Kidney capillary endothelial cell (primary cell): ENCODE measurements around the gene AGXT.

Source experiments
- DNase-seq: peaks from one replicate; pipeline ENCODE4 v3.0.0-alpha.2; 2018; ENCODE audit warnings: low spot score

Gene AGXT

DNA sequence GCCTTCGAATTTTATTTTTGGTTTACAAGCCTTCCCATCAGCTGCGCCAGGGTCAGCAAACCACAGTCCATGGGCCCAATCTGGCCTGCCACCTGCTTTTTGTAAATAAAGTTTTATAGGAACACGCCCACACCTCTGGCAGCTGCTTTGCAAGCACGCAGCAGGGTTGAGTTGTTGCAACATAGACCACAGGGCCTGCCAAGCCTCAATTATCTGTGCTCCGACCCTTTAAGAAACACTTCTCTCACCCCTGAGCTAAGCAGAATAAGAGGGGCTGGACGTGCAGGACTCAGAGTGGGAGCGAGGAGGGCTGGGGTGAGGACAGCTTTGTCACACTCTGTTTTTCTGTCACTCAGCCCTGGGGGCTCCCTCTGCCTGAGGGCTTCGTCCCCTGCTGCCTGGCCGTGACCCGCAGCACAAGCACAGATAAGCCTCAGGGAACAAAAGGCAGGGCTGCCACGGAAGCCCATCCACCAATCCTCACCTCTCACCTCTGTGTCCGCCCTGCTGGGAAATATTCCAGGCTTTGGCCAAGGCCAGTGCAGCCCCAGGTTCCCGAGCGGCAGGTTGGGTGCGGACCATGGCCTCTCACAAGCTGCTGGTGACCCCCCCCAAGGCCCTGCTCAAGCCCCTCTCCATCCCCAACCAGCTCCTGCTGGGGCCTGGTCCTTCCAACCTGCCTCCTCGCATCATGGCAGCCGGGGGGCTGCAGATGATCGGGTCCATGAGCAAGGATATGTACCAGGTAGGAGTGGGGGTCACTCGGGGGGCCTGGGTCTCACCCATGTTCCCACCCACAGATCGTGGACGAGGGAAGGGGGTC is at the start of gene AGXT:
TSS of gene AGXT (plus strand) at position 539 of the 823 bp plus-strand sequence. CDS start at position 581, 42 bp downstream.
- no peak for DNase-seq

DNA sequence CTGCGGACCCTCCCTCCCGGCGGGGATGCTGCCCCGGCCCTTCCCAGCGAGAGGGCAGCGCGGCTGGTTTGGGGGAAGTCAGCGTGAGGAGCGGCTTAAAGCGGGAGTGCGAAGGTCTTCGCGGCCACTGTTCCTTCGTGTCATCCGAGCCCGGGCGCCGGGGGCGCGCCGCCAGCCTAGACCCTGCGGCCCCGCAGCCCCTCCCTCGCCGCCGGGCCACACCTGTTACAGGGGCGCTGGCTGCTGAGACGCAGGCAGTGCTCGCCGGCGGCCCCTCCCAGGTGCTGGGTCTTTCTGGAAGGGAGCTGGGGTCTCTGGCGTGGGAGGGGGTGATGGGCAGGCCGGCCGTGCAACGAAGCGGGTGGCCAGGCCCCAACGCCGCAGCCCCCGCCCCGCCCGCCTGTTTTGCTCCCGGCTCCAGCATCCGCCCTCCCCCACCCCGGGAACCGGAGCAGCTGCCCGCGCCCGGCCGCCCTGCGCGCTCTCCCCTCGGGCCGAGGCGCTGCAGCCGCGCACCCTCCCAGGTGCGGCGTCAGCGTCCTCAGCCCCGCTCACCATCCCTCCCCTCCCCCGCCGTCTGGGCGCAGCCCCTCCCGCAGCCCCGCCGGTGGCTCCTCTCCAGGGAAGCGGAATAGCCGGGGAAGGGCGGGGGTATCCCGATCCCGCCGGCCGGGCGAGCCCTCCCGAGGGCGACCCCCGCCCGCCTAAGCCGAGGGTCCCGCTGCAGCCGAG is 49.3 kb upstream of the AGXT start:
- DNase-seq, result no peak

DNA sequence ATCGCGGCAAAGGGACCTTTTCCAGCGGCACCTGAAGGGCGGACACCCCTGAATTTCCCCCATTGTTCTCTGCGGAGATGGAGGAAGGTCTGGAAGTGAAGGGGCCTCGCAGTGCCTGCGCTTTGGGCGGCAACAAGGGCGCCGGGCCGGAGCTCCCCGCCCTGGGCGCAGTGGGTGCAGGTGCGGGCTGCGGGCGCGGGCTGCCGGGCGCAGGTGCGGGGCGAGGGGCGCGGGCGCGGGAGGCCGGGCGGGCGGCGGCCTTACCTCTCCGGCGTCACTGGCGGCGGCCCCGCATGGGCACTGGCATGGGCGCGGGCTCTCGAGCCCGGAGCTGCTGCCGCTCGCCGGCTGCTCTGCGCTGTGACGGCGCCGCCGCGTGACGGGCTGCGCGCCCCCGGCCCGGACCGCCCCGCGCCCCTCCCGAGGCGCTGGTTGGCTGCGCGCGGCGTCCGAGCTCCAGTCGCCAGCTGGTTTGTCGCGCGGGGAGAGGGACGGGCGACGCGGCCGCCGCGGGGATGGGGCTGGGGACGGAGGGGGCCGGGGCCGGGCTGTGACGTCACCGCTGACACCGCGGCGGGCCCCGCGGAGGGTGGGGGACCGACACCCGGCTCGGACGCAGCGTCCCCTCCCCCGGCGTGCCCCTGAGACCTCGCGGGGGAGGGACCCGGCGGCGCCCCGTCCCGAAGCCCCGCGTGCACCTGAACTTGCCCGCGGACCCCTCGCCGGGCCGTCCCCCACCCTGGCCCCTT is 48.6 kb upstream of the AGXT start, which contains the start of gene KIF1A:
TSS of gene KIF1A (minus strand) at position 362 of the 749 bp plus-strand sequence. CDS start 22,467 bp downstream, outside the sequence.
- no peak for DNase-seq

DNA sequence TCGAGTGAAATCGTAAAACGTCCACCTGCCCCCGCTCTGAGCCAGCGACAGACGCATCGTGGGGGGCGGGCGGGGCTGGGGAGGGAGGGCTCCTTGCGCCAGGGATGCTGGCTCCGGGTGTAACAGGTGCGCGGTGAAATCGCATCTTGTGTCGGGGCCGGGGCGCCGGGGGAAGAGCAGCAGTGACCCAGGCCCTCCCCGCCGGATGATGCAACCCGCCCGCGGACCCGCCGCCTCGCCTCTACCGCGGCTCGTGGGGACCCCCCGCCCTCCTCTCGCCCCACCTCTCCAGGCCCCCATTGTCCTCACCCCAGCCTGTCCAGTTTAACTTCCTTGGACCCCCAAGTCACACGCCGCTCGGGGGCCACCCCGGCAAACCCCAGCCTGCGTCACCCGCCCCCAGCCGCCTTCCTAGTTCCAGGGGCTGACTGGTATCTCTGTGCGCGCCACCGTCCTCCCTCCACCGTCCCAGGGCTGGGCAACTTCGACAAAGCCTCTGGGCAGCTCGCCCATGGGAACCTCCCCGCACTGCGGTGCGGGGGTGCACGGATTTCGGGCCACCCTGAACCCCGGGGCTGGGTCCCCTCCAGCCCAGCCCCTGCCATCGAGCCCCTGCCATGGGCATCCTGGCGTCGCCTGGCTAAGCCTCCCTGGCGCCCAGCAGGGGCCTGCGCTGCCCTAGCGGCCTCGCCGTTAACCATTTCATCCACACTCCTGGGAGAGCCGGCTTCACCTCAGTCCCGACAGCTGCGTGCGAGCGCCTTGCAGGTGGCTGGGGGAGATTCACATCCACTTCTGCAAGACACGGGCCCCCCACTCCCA is 47.8 kb upstream of the AGXT start:
- DNase-seq, result no peak

DNA sequence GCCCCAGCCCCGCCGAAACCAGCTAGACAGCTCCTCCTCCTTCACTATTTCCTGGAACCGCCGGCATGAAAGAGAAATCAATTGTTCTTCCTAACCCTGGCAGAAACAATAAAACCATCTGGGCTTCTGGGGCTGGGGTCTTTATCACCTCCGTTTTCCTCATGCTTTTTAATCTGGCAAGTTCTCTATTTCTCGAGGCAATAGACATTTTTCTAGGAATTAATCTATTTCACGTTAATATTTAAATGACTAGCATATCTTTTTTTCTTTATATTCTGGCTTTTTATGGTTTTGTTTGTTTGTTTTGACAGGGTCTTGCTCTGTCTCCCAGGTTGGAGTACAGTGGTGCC is 47.2 kb upstream of the AGXT start:
- DNase-seq, result no peak

DNA sequence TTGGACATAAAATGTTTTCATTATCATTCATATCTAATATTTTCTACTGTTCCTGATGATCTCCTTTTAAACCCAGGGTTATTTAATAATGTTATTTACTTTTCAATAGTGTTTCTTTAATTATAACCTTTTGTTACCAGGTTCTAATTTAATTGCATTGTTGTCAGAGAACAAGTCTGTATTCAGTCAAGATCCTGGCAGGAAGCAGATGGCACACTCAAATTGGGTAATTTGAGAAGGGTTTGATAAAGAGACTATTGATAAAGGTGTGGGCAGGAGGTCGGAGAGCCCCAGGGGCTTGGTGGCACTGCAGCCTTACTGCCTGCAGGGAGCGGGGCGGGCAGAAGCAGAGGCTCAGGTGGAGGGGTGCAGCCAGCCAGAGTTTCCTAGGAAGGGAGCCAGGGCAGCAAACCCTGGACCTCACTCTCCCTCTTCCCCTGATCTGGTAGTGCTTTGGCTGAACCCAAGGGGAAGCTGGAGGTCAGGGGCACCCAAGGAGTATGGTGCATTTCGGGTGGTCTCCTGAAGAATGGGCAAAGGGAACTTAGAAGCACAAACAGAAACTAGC is 46.3 kb upstream of the AGXT start:
- no peak for DNase-seq

DNA sequence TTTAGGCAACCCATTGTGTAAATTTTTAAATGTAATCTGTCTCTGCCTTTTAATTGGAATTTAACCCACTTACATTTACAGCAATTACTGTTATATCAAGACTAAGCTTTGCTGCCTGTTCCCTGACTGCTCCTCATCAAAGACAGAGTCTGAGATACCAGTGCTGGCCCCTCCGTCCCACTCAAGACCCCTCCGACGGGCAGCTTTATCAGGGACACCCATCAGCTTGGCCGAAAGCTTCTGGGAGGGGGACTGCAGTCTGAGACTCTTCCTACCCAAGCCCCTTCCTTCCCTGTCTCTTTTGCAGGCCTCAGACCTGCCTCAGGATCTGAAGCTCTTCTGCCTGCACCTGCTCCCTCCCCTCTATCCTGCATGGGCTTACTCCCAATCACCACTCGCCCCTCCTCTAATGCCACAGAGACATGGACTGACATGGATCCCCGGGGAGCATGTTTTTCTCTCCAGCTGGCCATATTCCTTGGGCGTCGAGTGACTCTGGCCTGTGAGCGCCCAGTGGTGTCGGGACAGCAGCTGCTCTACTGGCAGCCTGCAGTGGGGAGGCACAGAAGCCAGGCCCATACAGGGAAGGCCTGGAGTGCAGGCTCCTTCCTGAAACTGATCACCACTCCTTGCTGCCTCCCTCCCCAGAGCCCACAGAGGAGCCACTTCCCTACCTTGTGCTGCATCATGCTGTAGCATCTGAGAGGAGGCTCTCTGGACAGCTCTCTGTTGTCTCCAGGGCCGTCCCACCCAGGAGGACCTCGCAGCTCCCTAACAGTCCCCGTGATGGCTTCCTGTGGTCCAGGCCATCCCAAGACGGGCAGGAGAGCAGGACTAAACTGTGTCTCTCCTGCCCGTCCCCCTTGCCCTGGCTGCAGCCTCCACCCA is 44.9 kb upstream of the AGXT start:
- no peak for DNase-seq

DNA sequence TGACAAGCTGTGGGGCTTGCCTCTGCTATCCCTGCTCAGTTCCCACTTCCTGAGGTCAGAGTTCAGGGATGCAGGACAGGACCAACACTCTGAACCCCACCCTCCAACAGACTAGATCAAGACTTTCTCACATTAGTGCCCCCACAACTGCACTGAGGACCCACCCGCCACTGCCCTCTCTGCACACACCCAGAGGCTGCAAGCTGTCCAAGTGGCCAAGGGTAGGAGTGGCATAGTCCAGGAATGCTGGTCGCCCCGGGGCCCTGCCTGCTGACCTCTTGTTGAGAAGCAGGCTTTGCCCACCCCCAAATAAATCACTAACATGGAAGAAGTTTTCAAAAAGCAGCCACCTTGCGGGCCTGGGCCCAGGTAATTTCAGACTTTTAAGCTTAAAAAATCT is 43.1 kb upstream of the AGXT start:
- no peak for DNase-seq

DNA sequence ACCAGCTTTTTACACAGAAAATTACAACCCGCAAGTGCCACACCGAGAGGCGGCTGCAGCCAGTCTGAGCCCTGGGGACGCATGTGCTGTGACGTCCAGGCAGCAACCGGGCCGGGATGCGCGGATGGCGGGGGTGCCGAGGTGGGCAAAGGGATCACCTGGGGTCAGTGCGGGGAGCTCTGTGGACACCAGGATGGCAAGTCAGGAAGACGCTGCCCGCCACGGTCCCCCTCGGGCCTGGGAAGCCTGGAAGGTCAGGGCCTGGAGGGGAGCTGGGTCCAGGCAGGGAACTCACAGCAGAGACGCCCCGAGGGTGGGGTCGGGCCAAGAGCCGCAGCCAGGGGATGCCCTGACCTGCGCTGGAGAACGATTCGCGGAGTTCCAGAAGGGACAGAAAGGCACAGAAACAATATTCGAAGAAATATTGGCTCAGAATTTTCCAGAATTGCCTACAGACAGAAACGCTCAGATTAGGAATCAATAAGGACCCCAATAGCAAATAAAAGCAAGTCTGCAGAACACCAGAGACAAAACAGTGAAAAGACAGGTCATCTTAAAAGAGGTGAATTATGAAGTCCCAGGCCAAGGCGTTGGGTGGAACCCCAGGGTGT is 36.9 kb upstream of the AGXT start:
- DNase-seq, result no peak

DNA sequence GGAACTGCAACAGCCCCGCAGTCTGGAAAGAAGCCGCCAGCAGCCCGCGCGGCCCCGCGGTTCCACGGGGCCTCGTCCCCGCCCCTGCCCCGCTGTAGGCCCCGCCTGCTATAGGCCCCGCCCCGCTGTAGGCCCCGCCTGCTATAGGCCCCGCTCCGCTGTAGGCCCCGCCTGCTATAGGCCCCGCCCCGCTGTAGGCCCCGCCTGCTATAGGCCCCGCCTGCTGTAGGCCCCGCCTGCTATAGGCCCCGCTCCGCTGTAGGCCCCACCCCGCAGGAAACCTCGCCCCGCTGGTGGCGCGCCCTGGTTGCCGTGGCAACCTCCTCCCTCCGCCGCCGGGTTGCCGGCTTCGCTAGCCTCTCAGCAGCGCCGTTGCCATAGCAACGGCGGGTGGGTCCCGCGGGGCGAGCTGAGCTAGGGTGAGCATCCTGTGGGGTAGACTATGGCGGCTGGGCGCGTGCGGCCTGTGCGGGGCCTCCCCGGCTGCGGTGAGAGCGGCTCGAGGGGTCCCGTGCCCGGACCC is 36.4 kb upstream of the AGXT start:
- DNase-seq, result peak; percentile 90

DNA sequence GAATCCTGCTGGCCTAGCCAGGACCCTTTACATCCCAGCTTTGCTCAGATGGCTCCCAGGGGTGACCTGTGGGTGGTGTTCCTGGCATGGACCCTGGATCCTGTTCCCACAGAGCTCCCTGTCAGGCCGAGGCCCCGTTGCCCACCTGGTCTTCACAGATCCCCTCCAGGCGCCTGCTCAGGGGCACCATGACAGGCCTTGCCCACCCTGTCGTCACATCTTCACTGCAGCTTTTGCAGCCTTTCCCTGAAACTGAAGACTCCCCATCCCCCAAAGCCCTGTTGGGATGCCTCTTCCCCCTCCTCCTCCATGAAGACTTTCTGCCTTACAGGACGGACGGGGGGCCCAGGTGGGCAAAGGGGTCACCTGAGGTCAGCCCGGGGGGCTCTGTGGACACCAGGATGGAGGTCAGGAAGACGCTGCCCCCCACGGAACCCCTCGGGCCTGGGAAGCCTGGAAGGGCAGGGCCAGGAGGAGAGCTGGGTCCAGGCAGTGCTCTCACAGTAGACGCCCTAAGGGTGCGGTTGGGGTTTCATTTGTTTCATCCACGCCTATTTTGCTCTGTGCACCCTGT is 35.6 kb upstream of the AGXT start:
- no peak for DNase-seq

DNA sequence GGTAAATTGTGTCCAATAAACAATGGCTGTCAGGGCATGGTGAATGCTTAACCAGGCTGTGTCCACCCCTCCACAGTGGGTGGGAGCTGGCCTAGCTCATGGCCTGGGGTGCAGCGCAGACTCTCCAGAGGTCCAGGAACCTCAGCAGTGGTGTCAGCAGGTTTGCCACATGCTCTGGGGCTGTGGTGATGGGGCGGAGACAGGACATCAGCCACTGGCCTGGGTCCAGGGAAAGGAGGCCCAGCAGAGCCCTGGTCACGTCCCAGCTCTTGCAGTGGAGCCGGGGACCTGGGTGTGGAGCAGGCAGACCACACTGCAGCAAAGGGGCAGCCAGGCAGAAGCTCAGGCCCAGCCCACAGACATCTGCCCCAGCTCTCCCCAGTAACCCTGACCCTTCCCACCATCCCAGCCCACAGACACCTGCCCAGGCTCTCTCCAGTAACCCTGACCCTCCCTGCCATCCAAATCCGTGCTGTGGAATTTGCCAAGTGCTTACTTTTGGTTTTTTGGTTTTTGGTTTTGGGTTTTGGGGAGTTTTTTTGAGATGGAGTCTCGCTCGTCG is 34.8 kb upstream of the AGXT start:
- DNase-seq, result no peak

DNA sequence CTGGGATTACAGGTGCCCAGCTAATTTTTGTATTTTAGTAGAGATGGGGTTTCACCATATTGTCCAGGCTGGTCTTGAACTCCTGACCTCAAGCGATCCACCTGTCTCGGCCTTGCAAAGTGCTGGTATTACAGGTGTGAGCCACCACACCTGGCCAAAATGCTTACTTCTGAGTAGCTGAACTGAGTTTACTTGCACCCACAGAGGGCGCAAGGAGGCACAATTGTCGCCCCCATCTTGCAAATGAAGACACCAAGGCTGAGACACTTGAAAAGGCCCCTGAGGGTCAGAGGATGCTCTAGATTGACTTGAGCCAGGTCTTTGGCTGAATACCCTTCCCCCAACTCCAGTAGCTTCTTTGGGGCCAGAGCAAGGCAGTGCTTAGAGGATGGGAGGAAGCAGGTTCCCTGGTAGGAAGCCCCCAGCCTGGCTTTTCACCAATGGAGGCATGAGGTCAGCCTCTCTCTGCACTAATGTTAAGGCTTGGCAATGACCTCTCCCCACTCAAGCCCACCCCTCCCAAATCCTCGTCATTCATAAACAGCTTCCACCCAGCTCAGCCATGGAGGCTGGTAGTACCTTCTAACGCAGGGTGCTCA is 34.1 kb upstream of the AGXT start:
- no peak for DNase-seq

DNA sequence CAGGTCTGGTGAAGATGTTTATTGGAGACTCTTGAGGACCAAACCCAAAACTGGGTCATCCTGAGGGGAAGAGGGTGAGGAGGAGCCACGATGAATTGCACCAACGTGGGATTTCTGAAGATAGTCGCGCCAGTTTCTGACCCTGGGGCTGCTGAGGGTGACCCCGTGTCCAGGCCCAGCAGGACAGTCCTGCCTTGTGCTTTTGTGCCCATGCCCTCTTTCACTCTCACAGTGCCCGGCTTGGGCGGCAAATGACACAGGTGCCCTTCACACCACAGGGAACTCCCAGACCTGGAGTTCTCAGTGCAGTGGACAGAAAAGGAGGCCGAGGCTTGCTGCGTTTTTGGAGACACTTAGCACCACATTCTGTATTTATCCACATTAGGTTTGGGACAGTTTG is 33.1 kb upstream of the AGXT start:
- DNase-seq, result no peak

DNA sequence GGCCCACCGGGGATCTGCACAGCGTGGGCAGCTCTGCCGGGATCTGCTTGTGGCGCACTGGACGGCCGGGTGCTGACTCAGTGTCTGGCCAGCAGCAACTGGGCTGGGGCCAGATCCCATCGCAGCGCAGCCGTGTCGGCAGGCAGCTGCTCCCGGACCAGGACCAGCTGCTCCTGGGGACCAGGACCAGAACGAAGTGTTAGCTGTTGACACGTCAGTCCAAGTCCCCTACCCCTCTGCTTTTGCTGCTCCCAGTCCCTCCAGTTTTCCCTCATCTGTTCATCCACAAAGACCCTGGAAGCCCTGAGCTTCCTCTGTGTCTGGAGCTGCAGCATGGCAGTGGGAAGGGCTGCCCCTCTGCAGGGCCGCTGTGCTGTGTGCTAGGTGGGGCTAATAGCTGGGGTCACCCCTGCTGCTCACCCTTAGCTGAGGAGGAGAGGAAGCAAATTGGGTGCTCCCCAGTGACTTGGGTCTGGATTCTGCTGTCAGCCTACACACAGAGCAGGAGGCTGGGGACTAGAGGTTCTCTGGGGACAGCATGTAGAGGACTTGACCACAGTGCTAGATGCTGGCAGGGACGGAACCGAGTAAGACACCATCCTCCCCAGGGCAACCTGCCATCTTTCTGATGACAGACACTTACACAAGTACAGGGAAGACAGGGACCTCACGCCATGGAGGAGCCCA is 31.7 kb upstream of the AGXT start:
- no peak for DNase-seq

DNA sequence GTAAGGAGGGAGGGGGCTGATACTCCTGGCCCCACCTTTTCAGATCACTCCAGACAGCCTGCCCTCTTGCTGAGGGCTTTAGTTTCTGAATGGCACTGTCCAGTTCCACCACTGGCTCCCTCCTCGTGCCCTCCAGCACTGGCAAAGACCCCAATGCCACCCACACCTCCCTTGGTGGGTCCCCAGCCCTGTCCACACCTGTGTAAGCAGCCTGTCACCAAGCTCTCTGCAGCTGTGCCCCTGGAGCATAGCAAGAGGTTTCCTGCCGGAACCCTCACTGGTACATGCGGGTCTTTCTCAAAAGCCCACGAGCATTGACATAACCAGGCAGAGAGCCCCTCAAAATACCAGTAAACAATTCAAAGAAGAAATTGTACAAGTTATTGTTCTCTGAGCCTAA is 31.0 kb upstream of the AGXT start:
- no peak for DNase-seq

DNA sequence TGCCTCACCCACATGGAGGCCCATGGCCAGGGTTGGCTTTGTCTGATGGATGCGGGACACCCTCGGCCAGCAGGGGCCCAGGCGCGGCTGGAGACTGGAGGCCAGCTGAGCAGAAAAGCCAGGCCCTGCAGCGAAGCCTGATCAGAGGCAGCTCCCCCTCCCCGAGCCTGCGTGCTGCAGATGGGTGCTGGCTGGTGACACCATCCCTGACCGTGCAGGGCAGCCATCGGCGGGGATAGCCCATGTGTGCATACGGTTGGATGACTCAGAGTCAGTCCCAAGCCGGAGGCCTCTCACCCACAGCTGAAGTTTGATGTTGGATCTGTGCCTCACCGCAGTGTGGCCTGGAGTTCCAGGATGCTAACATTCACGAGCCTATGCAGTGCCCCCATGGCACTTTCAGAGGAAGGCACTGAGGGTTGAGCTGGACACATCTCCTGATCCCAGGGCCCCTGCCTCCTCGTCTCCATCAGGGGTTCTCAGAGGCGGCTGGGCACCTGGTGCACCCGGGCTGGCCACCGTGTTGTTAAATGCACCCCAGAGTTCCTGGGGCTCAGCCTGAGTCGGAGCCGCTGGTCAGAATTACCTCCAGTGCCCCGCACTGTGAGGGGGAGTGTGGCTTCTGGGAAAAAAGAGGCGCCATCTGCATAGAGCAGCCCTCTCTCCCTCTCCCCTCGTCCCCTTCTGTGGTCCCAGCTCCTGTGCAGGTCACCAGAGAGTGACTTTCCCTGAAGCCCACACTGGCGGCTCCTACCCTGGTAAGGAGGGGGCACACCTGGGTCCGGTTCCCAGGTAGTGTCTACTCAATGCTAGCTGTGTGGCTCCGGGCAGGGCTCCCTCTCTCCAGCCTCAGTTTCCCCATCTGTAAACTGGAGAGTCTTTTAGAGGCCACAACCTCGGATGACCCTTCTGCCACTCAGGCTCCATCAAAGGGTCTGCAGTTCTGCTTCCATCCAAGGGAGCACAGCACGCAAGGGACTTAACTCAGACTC is 29.2 kb upstream of the AGXT start:
- DNase-seq, result no peak
